GM19395 (cell line): ENCODE results near the gene WIPI1.

Experiments used
- ATAC-seq: cut with Tn5 transposase; IDR thresholded peaks from one replicate; pipeline ENCODE4 v1.9.1; 2021; ENCODE audit warnings: mild to moderate bottlenecking, moderate library complexity; ENCODE audit not compliant: unreplicated experiment

WIPI1 gene

GRCh38 chr17:68440526-68440925 lies 16.8 kb downstream of the WIPI1 start:
- no peak for ATAC-seq

GRCh38 chr17:68439656-68440290 lies 17.5 kb downstream of the WIPI1 start:
- ATAC-seq = no peak

- ATAC-seq = peak; percentile 81
These were observed 19.1 kb downstream of the WIPI1 start for GRCh38 chr17:68437979-68438822.

GRCh38 chr17:68435876-68436842 lies 21.1 kb downstream of the WIPI1 start:
- ATAC-seq = peak; percentile 57

GRCh38 chr17:68435361-68435760 lies 21.9 kb downstream of the WIPI1 start:
- no peak for ATAC-seq

GRCh38 chr17:68433911-68434508 lies 23.3 kb downstream of the WIPI1 start:
- ATAC-seq = no peak

- ATAC-seq = no peak
These were observed 24.1 kb downstream of the WIPI1 start for GRCh38 chr17:68433211-68433610.

- no peak for ATAC-seq
These were observed 25.0 kb downstream of the WIPI1 start for GRCh38 chr17:68432086-68432864.

GRCh38 chr17:68431661-68432071 lies 25.6 kb downstream of the WIPI1 start:
- no peak for ATAC-seq

- no peak for ATAC-seq
These were observed 26.2 kb downstream of the WIPI1 start for GRCh38 chr17:68431045-68431608.

- ATAC-seq = no peak
These were observed 27.4 kb downstream of the WIPI1 start for GRCh38 chr17:68429881-68430280.

GRCh38 chr17:68428498-68429172 lies 28.7 kb downstream of the WIPI1 start:
- no peak for ATAC-seq

- ATAC-seq = no peak
These were observed 29.7 kb downstream of the WIPI1 start for GRCh38 chr17:68427575-68427974.

GRCh38 chr17:68425979-68426378 lies 31.3 kb downstream of the WIPI1 start:
- ATAC-seq = no peak

GRCh38 chr17:68424861-68425260 lies 32.4 kb downstream of the WIPI1 start:
- no peak for ATAC-seq

- ATAC-seq = no peak
These were observed 33.1 kb downstream of the WIPI1 start for GRCh38 chr17:68424203-68424602.

- ATAC-seq = no peak
These were observed 34.0 kb downstream of the WIPI1 start for GRCh38 chr17:68423251-68423650.

GRCh38 chr17:68422821-68423220 lies 34.5 kb downstream of the WIPI1 start:
- no peak for ATAC-seq

GRCh38 chr17:68421486-68421885 lies 35.8 kb downstream of the WIPI1 start:
- ATAC-seq = no peak
